ENCODE measurements around the gene CRMP1. TPM values are rescaled to one million over a fixed set of nuclear protein-coding genes. Genes with fewer than 3 reads are reported as not detected.

The CRMP1 gene
- total and polyA plus RNA-seq, 2 of the 8 experiments (the other 6 are each of a cell fraction or from before 2014, with no cell fraction given), result 120 to 131 TPM

GRCh38 chr4:5897674-5898073 lies 4.8 kb upstream of the CRMP1 start (continued):
- no peak for TF ChIP-seq ATF2 (IDR thresholded peaks at IDR 0.05; ENCODE audit: low read length)
- TF ChIP-seq SIRT6 (IDR thresholded peaks at IDR 0.05; ENCODE audit: low read length), result no peak
- no peak for TF ChIP-seq YY1 (IDR thresholded peaks at IDR 0.05; ENCODE audit: low read depth, low read length)

Measured in H1 (cell line).